Measurements from ENCODE around the gene PRG2.
"Not testable (repeated sequence)": the region's sequence is repeated elsewhere in the genome, so short reads cannot be mapped to it uniquely, and the experiment has no call there.

The PRG2 gene

DNA sequence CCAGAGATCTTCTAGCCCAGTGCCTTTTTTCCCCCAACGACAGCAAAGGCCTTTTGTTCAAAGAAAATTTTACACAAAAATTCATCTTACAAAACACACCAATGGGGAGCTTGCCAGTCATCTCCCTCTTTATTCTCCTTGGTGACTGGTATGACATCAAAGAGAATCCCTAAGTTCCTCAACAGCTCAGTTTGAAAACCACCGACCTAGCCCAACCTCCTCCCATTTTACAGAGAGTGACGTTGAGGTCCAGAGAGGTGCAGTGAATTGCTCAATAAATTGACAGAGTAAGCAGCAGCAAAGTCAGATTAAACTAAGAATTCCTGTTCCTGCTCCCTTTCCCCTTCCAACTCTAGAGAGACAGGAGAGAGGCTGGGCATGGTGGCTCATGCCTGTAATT lies 28.7 kb upstream of the PRG2 start:
- FAIRE-seq = no peak

DNA sequence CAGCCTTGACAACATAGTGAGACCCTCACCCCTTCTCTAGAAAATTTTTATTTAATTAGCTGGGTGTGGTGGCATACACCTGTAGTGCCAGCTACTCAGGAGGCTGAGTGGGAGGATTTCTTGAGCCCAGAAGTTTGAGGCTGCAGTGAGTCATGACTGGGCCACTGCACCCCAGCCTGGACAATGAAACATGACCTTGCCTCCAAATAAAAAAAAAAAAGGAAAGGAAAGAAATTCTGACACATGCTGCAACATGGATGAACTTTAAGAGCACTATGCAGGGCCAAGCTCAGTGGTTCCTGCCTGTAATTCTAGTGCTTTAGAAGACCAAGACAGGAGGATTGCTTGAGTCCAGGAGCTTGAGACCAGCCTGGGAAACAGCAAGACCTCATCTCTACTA lies 27.7 kb upstream of the PRG2 start:
- no peak for FAIRE-seq

DNA sequence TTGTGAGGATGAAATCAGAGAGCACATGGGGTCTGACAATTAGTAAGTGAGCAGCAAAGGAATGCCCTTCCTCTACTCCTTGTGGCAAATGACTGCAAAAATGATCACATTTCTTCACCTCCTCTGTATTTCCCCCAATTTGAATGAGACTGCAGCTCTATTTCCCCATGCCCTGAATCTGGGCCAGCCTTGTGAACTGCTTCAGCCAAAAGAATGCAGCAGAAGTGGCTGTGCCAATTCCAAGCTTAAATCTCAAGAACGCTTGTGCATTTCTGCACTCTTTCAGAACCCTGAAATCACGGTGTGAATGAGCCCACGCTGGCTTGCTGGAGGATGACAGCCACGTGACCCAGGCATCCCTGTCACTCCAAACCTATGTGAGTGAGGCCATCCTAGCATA lies 26.6 kb upstream of the PRG2 start:
- no peak for FAIRE-seq

DNA sequence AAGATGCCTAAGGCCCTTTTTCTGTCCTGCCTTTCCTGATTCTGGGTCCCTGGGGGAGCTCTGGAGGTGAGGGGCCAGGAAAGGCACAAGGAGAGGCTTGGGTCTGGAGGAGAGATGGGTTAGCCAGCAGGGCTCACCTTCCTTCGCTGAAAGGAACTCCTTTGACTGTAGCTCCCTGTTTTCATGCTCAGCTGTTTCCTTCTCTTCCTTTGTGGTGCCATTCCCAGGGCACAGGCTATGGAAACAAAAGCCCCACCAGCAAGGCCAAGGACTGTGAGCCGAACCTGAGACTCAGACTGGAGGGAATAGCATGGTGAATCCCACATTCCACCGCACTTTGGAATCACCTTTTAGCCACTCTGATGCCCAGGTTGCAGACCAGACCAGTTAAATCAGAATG lies 26.0 kb upstream of the PRG2 start:
- no peak for FAIRE-seq

DNA sequence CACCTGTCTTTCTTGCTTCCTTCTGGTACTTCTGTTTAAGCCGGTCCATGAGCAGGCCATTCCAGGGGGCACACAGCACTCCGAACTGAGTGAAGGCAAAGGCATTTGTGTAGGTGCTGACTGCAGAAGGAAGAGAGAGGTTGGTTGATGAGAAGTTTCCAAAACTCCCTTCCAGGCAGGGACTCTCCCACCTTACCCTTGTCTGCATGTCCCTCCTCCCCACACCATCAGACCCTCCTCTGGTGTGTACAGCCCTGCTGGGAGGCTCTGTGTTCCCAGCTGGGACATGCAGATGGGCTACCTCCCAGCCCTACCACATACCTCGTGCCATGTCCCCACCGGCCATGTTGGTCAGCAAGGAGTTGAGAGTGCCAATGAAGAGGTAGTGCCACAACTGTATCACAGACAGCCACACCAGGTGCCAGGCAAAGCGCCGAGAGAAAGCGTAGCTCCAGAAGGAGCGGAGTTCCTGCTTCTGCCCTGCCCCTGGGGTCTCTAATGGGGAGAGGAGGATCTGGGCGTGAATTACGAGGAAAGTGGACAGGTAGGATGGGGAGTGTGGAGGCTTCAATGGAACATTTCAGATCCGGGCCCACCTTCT lies 24.3 kb upstream of the PRG2 start:
- FAIRE-seq = no peak

DNA sequence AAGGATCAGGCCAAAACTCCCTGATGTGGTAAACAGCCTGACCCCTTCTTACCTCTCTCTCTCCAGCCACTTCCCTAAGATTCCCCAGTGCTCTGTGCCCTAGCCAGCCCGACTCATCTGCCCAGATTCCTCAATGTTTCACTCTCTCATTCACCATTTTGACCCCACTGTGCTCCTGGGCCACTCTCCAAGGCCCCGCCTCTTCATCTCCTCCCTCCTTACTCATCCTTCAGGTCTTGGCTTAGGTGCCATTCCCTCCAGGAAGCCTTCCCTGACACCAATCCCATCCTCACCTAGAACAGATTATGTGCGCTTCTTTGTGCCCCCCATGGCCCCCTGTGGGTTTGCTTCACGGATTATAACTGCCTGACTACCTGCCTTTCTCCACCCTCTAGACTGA lies 23.2 kb upstream of the PRG2 start:
- no peak for FAIRE-seq

DNA sequence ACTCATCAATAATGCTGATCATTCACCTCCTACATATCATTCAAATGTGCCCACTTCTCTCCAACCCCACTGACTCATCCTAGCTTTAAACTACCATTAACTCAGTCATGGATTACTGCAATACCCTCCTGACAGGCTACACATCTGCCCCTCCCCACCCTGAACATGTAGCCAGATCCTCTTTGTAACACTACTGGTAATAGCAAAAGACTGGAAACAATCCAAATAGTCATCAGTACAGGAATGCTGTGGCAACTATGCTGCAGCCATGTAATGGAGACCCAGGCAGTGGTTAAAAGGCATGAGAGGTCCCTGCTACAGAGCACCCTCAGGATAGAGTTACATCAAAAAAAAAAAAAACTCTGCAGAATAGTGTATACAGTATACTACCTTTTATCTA lies 19.8 kb upstream of the PRG2 start:
- no peak for FAIRE-seq

DNA sequence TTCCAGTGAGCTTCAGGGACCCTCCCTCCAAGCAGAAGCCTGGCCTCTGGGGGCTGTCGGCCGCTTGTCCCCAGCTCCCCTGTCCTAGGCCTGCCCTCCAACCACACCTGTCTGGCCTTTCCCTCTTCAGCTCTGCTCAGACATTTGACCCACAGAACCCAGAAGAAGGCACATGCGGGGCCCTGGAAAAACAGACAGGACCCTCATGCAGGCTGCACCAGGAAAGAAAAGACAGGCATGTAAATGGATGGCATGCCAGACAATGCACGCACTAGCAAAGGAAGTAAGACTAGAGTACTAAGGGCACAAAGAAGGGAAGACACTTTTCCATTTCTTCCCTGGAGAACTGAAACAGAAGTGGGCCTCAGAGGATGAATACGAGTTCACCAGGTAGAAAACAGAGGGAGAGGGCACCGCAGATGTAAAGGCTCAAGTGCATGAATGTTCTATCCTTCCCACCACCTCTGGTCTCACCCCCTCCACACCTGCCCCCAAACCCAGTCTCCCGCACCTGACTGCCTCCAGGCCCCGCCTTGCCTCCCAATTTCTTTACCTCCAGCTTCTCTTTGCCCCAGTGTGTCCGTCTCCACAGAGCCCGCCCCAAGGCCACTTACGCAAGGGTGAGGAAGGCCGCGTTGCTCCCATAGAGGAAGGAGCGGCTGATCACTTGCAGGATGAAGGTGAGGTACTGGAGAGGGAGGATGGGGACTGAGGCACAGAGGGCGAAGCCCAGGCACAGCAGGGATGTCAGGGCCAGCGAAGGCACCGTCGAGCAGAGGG lies 19.1 kb upstream of the PRG2 start:
- no peak for FAIRE-seq

DNA sequence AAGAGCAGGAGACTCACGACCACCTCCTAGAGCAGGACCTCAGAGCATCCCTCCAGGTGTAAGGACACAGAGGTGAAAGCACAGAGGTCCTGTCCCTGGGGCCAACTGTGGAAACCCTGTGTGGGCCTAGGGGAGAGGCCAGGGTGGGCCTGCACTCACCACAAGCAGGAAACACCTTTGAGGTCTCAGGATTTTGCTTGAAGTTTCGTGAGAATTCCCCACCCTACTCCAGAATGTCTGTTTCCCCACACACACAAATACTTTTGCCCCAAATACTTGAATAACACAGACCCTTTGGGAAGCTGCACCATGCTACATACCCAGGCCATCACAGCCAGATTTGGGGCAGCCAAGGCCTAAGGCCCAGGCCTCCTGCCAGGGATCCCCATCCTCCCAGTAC lies 18.3 kb upstream of the PRG2 start:
- no peak for FAIRE-seq

DNA sequence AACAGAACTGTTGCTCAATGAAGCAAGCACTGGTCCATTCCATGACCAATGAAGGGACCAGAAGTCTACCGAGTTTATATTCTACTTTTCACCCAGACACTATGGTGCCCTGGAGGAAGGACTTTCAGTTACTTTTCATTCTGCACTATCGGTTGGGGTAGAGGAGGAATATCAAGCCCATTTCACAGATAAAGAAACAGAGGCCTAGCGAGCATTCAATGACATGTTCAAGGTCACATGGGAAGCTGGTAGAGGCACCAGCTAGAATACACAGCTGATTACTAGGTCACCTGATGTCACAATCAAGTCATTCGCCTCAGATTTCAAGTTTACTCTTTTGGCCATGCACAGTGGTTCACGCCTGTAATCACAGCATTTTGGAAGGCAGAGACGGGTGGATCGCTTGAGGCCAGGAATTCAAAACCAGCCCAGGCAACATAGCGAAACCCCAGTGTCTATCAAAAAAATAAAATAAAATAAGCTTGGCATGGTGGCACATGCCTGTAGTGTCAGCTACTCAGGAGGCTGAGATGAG lies 17.6 kb upstream of the PRG2 start:
- no peak for FAIRE-seq

DNA sequence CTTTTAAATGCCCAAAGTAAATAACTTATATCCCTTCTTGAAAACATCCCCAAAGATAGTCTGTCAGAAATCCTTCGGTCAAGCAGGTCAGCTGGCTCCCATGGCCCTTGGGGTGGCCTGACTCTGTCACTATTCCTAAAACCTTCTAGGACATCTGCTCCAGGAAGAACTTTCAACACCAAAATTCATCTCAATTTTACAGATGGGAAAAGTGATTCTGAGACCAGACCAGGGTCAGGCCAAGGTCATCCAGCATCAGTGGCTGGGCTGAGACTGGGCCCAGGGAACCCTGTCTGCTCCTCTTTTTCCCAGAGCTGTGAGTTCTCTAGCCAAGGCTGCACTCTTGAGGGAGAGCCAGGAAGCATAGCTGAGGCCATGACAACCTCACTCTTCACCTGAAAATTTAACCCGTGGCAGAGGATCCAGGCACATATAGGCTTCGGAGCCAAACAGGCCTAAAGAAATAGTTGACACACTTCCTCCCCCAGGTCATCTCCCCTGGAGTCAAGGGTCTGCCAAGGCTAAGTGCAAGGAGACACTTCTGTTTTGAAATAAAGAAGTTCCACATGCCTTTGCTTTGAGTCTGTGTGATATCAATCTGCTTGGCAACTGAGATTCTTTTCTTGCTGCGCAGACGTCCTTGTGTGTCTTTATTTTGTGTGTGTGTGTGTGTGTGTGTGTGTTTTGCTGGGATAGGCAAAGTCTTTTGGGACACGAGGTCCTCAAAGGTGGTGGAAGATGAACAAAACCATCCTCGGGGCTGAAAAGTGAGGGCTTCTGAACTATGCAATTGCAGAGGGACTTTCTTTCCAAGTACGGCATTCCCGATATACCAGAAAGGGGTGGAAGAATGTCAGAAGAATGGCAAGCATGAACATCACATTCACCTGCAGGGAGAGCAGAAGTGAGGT lies 16.8 kb upstream of the PRG2 start:
- no peak for FAIRE-seq

DNA sequence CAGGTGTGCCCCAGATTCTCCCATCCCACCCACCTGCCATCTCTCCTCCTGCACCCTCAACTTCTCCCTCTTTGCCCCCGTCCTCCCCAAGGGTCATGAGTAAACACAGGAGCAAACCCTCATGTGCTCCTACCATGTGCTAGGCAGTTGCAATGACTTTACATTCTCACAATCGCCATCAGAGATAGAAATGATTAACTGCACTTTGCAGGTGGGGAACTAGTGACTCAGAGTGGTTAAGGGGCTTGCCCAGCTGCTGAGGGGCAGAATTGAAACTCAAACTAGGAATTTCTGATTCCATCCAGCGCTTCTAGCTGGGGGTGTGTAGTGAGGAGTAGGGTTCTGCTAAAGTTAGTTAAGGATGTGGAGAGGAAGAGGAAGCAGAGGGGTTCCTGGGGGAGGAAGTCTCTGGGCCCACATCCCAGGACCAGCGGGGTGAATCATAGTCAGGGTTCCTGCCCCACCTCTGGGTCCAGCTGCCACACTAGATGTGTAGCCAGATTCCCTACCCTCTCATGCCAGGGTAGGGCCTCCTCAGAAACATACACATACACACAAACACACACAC lies 16.0 kb upstream of the PRG2 start:
- FAIRE-seq = no peak

DNA sequence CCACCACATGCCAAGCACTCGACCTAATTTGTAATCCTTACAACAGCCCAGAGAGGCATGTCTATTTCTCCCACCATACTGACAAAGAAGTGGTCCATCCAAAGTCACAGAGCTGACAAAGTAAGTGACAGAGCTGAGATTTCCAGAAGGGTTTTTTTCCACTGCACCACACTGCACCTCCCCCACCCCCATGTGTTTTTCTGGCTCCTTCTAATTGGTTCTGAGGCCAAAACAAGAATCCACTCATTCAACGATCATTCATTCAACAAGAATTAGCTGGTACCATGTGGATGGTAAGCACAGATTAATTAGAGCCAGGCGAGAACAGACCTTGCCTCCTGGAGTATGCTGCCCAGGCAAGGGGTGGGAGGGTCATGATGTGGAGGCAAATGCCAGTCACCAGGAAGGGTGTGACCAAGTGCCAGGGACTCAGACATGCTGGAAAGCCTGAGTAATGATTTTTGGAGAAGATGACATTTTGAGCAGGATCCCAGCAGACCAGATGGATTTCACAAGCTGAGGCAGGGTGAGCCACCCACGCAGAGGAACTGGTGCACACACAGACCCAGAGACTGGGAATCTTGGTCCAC lies 14.9 kb upstream of the PRG2 start:
- FAIRE-seq = no peak

DNA sequence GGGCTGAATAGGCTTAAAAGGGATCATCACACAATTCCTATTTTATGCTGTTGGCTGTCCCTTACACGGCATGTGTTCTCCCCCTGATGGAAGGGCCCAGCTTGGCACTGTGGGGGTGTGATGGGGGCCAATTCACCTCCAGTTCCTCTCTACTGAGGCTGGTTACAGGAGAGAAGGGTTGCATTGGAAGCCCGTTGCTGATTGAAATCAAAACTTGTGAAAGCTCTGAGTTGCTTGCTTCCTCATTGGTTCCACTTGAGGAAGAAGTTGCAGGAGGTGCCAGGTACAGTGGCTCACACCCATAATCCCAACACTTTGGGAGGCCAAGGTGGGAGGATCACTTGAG lies 13.3 kb upstream of the PRG2 start:
- no peak for FAIRE-seq

DNA sequence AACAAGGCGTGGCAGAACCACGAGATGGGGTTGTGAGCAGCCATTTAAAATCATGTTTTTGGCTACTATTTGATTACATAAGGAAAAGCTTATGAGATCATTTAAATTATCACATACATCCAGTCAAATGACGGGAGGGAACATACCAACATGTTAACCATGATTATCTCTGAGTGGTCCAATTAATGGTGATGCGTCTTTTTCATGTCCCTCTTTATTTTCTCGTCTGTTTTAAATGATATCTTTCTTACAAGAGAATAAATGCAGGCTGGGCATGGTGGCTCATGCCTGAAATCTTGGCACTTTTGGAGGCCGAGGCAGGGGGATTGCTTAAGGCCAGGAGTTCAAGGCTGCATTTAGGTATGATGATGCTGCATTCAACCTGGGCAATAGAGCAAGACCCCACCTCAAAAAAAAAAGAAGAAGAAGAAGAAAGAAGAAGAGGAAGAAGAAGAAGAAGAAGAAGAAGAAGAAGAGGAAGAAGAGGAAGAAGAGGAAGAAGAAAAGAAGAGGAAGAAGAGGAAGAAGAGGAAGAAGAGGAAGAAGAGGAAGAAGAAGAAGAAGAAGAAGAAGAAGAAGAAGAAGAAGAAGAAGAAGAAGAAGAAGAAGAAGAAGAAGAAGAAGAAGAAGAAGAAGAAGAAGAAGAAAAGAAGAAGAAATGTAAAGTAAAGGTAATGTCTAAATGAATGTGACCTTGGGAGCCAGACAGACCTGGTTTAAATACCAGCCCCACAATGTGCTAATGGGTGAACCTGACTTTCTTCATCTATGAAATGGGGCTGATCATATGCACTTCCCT lies 12.8 kb upstream of the PRG2 start:
- not testable (repeated sequence) for FAIRE-seq

DNA sequence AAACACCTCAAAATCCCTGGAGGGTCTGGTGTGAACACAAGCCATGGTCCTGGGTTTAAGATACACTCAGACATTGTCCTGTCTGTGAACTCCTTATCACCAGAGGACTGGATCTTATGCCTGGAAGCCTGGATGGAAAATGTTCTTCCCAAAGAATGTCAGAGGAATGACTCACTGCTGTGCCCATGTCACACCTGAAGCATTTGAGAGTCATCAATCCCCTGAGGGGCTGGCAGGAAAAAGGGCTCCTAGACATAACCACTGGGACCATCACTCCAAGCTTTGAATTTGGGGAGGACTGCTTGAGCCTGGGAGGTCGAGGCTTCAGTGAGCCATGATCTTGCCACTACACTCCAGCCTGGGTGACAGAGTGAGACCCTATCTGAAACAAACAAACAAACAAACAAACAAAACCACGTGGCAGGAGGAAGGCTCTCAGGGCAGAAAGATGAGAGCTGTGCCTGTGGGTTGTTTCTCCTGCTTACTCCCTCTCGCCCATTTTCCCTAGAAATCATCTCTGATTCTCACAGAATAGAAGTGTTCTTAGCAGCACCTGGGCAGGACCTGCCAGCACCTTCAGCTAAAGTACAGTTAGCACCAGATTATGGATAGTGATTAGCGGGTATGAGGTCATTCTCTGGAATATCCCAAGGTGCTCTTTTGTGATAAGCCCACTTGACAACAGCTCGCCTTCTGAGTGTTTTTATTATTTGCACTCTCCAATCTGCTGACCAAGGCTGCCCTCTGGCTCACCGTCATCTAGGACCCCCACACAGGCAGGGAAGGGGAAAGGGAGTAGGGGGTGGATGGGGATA lies 11.9 kb upstream of the PRG2 start:
- FAIRE-seq = no peak

DNA sequence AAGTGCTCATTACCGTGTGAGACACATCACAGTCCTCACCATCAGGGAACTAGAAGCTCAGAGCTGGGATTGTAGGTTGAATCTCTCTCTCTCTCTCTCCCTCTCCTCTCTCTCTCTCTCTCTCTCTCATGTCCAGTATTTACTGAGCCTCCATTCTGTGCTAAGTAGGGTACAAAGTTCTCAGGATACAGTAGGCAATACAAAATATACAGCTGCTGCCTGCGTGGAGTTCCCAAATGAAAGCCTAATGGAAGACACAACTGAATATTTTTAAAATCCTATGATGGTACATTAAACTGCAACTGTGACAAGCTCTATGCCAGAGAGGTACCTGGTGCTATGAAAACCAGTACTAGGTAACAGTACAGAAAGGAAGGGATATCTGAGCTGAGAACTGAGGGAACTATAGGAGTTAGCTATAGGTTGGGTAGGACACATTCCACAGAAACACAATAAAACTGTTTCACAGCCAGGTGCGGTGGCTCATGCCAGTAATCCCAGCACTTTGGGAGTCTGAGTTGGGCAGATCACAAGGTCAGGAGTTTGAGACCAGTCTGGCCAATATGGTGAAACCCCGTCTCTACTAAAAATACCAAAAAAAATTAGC lies 9.6 kb upstream of the PRG2 start:
- FAIRE-seq = no peak

DNA sequence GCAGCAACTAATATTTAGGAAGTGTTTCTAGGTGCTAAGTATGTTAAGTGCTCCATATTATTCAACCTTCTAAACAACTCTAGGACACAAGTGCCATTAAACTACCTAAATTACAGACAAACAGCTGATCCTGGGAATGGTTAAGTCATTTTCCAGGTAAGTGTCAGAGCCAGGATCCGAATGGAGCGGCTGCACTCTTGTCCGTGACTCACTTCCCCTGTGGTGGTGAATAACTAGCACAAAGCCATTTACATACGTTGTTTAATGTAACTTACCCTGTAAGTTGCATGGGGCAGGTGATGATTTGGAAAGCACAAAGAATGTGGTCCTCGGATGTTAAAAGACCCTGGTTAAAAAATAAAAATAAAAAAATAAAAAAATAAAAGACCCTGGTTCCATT lies 8.8 kb upstream of the PRG2 start:
- no peak for FAIRE-seq

DNA sequence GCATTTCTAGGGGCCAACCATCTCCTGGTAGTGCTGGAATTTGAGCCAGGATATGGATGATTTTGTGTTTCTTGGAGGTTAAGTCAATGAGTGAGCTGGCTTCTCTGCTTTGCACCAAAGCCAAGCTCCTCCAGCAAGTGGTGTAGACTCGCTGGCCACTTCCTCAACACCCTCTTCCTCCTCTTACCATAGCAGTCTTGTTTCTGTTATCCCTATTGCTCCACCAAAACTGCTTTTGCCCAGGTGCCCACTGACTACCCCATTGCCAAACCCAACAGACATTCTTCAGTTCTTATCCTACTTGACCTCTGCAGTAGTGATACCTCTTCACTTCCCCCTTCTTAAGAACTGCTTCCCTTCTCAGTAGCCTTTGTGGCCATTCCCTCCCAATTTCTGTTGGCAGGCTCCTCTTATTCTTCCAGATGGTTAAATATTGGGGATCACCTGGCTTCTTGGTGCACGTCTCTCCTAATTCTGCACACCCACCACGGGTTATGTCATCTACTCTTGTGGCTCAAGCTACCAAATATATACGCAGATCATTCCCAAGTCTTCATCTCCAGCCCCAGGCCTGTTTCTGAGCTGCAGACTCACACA lies 7.0 kb upstream of the PRG2 start:
- FAIRE-seq = no peak

DNA sequence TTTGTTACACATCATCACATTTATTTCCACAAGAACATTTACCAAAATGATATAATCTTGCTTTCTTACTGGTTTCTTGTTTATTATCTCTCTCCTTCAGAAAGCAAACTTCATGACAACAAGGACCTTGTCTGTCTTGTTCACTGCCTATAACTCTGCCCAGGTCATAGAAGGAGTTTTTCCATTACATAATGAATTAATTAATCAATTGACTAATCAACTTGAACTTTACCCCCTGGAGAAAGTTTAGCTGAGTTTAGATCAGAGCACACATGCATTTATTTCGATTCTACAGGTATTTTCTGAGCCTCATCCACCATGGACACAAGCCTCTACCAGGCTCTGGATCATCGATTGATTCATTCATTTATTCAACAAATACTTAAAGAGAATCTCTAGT lies 6.3 kb upstream of the PRG2 start:
- no peak for FAIRE-seq

Measured in colon (tissue), 2 donors.